Panc1 (cell line): ENCODE data around the gene GALNT10.

ENCODE experiments used
- POLR2AphosphoS5 ChIP-seq: IDR thresholded peaks from 2 replicates; pipeline ENCODE4 v1.6.1; 2012; ENCODE audit warnings: mild to moderate bottlenecking, low read depth, low read length, moderate library complexity
- TCF7L2 ChIP-seq: IDR thresholded peaks from 2 replicates; pipeline ENCODE4 v1.6.1; 2011; ENCODE audit warnings: mild to moderate bottlenecking, low read depth, low read length, inconsistent platforms
- TF ChIP-seq, protein P1 (sequence below): fragments of 450-650 bp; IDR thresholded peaks from 2 replicates; pipeline ENCODE4 v1.5.1; 2017; ENCODE audit warnings: mild to moderate bottlenecking
- TF ChIP-seq, protein P2 (sequence below), 2 experiments: IDR thresholded peaks; 2 replicates each; pipeline ENCODE4 v1.6.1; 2011 to 2012; ENCODE audit warnings: low read depth in 2 of 2, control low read depth in 1 of 2, low read length in 1 of 2, mild to moderate bottlenecking in 1 of 2, moderate library complexity in 1 of 2; ENCODE audit not compliant: insufficient read depth in 1 of 2

DNA sequence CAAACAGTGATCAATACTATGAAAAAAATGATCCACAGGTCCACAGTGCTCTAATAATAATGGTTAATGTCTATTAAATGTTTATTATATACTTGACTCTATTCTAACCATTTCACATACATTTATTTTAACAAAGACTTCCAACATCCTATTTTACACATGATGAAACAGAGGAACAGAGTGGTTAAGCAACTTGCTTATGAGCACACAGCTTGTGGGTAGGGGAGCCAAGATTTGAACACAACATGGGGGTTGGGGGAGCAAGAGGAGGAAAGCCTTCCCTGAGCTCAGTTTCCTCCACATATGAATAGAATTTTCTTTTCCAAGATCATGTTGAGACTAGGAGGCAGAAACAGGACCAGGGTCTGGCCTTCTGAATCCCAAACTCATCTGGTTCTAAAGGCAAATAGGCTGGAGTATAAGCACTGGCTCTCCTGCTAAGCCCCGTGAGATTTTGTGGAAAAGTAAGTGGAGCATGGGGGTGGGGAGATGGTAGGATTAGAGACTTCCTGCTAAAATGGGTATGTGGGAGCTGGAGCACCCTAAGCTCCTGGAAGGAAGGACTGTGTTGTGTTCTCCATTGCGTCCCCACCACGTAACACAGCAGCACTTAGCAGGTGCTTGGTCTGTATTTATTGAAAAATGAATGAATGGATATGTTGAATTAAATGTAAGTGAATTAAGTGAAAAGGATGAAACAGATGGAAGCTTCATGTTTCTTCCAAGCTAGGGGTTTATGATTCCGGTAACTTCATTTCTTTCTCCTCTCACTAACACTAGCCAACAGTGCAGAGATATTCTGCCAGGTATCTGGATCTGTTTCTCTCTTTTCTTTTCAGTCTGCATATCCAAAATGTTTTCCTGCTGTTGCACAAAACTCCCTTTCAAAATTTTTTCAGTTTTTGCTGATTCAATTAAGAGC, 26.9 kb upstream of the GALNT10 start:
- TF ChIP-seq, protein P1, sequence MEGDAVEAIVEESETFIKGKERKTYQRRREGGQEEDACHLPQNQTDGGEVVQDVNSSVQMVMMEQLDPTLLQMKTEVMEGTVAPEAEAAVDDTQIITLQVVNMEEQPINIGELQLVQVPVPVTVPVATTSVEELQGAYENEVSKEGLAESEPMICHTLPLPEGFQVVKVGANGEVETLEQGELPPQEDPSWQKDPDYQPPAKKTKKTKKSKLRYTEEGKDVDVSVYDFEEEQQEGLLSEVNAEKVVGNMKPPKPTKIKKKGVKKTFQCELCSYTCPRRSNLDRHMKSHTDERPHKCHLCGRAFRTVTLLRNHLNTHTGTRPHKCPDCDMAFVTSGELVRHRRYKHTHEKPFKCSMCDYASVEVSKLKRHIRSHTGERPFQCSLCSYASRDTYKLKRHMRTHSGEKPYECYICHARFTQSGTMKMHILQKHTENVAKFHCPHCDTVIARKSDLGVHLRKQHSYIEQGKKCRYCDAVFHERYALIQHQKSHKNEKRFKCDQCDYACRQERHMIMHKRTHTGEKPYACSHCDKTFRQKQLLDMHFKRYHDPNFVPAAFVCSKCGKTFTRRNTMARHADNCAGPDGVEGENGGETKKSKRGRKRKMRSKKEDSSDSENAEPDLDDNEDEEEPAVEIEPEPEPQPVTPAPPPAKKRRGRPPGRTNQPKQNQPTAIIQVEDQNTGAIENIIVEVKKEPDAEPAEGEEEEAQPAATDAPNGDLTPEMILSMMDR, result no peak
- TF ChIP-seq, protein P2, sequence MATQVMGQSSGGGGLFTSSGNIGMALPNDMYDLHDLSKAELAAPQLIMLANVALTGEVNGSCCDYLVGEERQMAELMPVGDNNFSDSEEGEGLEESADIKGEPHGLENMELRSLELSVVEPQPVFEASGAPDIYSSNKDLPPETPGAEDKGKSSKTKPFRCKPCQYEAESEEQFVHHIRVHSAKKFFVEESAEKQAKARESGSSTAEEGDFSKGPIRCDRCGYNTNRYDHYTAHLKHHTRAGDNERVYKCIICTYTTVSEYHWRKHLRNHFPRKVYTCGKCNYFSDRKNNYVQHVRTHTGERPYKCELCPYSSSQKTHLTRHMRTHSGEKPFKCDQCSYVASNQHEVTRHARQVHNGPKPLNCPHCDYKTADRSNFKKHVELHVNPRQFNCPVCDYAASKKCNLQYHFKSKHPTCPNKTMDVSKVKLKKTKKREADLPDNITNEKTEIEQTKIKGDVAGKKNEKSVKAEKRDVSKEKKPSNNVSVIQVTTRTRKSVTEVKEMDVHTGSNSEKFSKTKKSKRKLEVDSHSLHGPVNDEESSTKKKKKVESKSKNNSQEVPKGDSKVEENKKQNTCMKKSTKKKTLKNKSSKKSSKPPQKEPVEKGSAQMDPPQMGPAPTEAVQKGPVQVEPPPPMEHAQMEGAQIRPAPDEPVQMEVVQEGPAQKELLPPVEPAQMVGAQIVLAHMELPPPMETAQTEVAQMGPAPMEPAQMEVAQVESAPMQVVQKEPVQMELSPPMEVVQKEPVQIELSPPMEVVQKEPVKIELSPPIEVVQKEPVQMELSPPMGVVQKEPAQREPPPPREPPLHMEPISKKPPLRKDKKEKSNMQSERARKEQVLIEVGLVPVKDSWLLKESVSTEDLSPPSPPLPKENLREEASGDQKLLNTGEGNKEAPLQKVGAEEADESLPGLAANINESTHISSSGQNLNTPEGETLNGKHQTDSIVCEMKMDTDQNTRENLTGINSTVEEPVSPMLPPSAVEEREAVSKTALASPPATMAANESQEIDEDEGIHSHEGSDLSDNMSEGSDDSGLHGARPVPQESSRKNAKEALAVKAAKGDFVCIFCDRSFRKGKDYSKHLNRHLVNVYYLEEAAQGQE (IDR thresholded peaks at IDR 0.05; ENCODE audit: insufficient read depth in 1 of 2, low read depth in 2 of 2, low read length in 1 of 2), result no peak
- TF ChIP-seq POLR2AphosphoS5, result no peak
- TF ChIP-seq TCF7L2, result no peak
